ENCODE results near the gene NMT1. TPM values are rescaled to one million over a fixed set of nuclear protein-coding genes. Genes with fewer than 3 reads are reported as not detected.

Gene NMT1
- total and polyA plus RNA-seq, 2 experiments from 2014 or later = 95.6 to 298 TPM

Small RNAs within 50 kb of the gene (microRNA-seq; reads per million reads assigned to microRNA genes)
- gene MIR6784 = not detected

Small RNAs within 50 kb of the gene (small RNA-seq; reads per million reads assigned to genes)
- not detected for gene MIR6784 (ENCODE audit: low replicate concordance)
- not detected for gene RF00019 (ENCODE audit: low replicate concordance)

Other genes with a start within 250 kb of the NMT1 start
- gene GJC1, start 231.0 kb upstream of the NMT1 start, total RNA-seq (2014; rRNA removed; shearing (Covaris generic)) = 87.8 and 99.2 TPM in 2 replicates
- 32.0 and 34.7 TPM in 2 replicates for gene GJC1, start 231.0 kb upstream of the NMT1 start, polyA plus RNA-seq (2016; fragmentation: Nextera tagmentation; extraction: Ambion mirVana)
- not detected in 2 replicates for gene HIGD1B, start 213.4 kb upstream of the NMT1 start, total RNA-seq (2014; rRNA removed; shearing (Covaris generic))
- gene HIGD1B, start 213.4 kb upstream of the NMT1 start, polyA plus RNA-seq (2016; fragmentation: Nextera tagmentation; extraction: Ambion mirVana) = not detected in 2 replicates
- gene EFTUD2, start 161.9 kb upstream of the NMT1 start, total RNA-seq (2014; rRNA removed; shearing (Covaris generic)) = 196 and 203 TPM in 2 replicates
- gene EFTUD2, start 161.9 kb upstream of the NMT1 start, polyA plus RNA-seq (2016; fragmentation: Nextera tagmentation; extraction: Ambion mirVana) = 52.5 and 61.6 TPM in 2 replicates
- 4.0 and 5.1 TPM in 2 replicates for gene GFAP, start 145.8 kb upstream of the NMT1 start, total RNA-seq (2014; rRNA removed; shearing (Covaris generic))
- 0.15 and 0.73 TPM in 2 replicates for gene GFAP, start 145.8 kb upstream of the NMT1 start, polyA plus RNA-seq (2016; fragmentation: Nextera tagmentation; extraction: Ambion mirVana)
- gene KIF18B, start 113.5 kb upstream of the NMT1 start, total RNA-seq (2014; rRNA removed; shearing (Covaris generic)) = 27.1 and 28.4 TPM in 2 replicates
- gene KIF18B, start 113.5 kb upstream of the NMT1 start, polyA plus RNA-seq (2016; fragmentation: Nextera tagmentation; extraction: Ambion mirVana) = 13.5 and 14.1 TPM in 2 replicates
- gene C1QL1, start 93.0 kb upstream of the NMT1 start, total RNA-seq (2014; rRNA removed; shearing (Covaris generic)) = 4.9 and 14.4 TPM in 2 replicates
- gene C1QL1, start 93.0 kb upstream of the NMT1 start, polyA plus RNA-seq (2016; fragmentation: Nextera tagmentation; extraction: Ambion mirVana) = 4.3 and 6.8 TPM in 2 replicates
- gene DCAKD, start 9.7 kb upstream of the NMT1 start, total RNA-seq (2014; rRNA removed; shearing (Covaris generic)) = 51.3 and 57.2 TPM in 2 replicates
- 23.7 and 28.7 TPM in 2 replicates for gene DCAKD, start 9.7 kb upstream of the NMT1 start, polyA plus RNA-seq (2016; fragmentation: Nextera tagmentation; extraction: Ambion mirVana)
- 15.9 and 32.1 TPM in 2 replicates for gene PLCD3, start 71.2 kb downstream of the NMT1 start, total RNA-seq (2014; rRNA removed; shearing (Covaris generic))
- gene PLCD3, start 71.2 kb downstream of the NMT1 start, polyA plus RNA-seq (2016; fragmentation: Nextera tagmentation; extraction: Ambion mirVana) = 3.0 and 5.7 TPM in 2 replicates
- 5.1 and 6.7 TPM in 2 replicates for gene ACBD4, start 74.4 kb downstream of the NMT1 start, total RNA-seq (2014; rRNA removed; shearing (Covaris generic))
- 4.5 and 5.1 TPM in 2 replicates for gene ACBD4, start 74.4 kb downstream of the NMT1 start, polyA plus RNA-seq (2016; fragmentation: Nextera tagmentation; extraction: Ambion mirVana)
- gene HEXIM1, start 87.2 kb downstream of the NMT1 start, total RNA-seq (2014; rRNA removed; shearing (Covaris generic)) = 10.9 and 11.9 TPM in 2 replicates
- 9.2 and 9.7 TPM in 2 replicates for gene HEXIM1, start 87.2 kb downstream of the NMT1 start, polyA plus RNA-seq (2016; fragmentation: Nextera tagmentation; extraction: Ambion mirVana)
- 9.0 and 9.8 TPM in 2 replicates for gene HEXIM2, start 100.6 kb downstream of the NMT1 start, total RNA-seq (2014; rRNA removed; shearing (Covaris generic))
- gene HEXIM2, start 100.6 kb downstream of the NMT1 start, polyA plus RNA-seq (2016; fragmentation: Nextera tagmentation; extraction: Ambion mirVana) = 9.5 and 12.4 TPM in 2 replicates
- gene FMNL1, start 160.6 kb downstream of the NMT1 start, total RNA-seq (2014; rRNA removed; shearing (Covaris generic)) = 9.3 and 23.1 TPM in 2 replicates
- 5.6 and 6.6 TPM in 2 replicates for gene FMNL1, start 160.6 kb downstream of the NMT1 start, polyA plus RNA-seq (2016; fragmentation: Nextera tagmentation; extraction: Ambion mirVana)
- gene SPATA32, start 200.8 kb downstream of the NMT1 start, total RNA-seq (2014; rRNA removed; shearing (Covaris generic)) = not detected in 2 replicates
- gene SPATA32, start 200.8 kb downstream of the NMT1 start, polyA plus RNA-seq (2016; fragmentation: Nextera tagmentation; extraction: Ambion mirVana) = 0.23 TPM in 1 of 2 replicates, not detected in the other